HG03469 (cell line): Measurements from ENCODE around the gene CBX1.
A peak's percentile ranks its signal among the peaks of the same experiment; 100 is the strongest.

Source experiments
- ATAC-seq: cut with Tn5 transposase; IDR thresholded peaks from one replicate; pipeline ENCODE4 v1.9.1; 2021; ENCODE audit warnings: mild to moderate bottlenecking, moderate library complexity, moderate number of reproducible peaks; ENCODE audit not compliant: unreplicated experiment

The CBX1 gene

GRCh38 chr17:48101012-48101720 lies at the start of gene CBX1:
Gene CBX1 (minus strand): TSS chr17:48101478. CDS start chr17:48077004, 24,474 bp downstream.
- peak; percentile 84 for ATAC-seq

GRCh38 chr17:48150597-48151001 lies 49.3 kb upstream of the CBX1 start:
- ATAC-seq = no peak

GRCh38 chr17:48149787-48150463 lies 48.6 kb upstream of the CBX1 start:
- no peak for ATAC-seq

GRCh38 chr17:48148854-48149786 lies 47.8 kb upstream of the CBX1 start:
- no peak for ATAC-seq

GRCh38 chr17:48148029-48148770 lies 46.9 kb upstream of the CBX1 start:
- ATAC-seq = no peak

GRCh38 chr17:48144976-48145798 lies 43.9 kb upstream of the CBX1 start:
- ATAC-seq = no peak

GRCh38 chr17:48144231-48144630 lies 43.0 kb upstream of the CBX1 start:
- ATAC-seq = no peak

- no peak for ATAC-seq
Measured at GRCh38 chr17:48143629-48144028, 42.4 kb upstream of the CBX1 start.

GRCh38 chr17:48139944-48140343 lies 38.7 kb upstream of the CBX1 start:
- ATAC-seq = no peak

GRCh38 chr17:48137656-48138055 lies 36.4 kb upstream of the CBX1 start:
- no peak for ATAC-seq

- ATAC-seq = no peak
Measured at GRCh38 chr17:48134912-48135480, 33.7 kb upstream of the CBX1 start.

GRCh38 chr17:48132385-48132784 lies 31.1 kb upstream of the CBX1 start:
- ATAC-seq = no peak

GRCh38 chr17:48131216-48131824 lies 30.0 kb upstream of the CBX1 start:
- ATAC-seq = no peak

- no peak for ATAC-seq
Measured at GRCh38 chr17:48129981-48130380, 28.7 kb upstream of the CBX1 start.

GRCh38 chr17:48128400-48128799 lies 27.1 kb upstream of the CBX1 start:
- no peak for ATAC-seq

GRCh38 chr17:48127371-48128051 lies 26.2 kb upstream of the CBX1 start:
- ATAC-seq = no peak

GRCh38 chr17:48126532-48126850 lies 25.2 kb upstream of the CBX1 start:
- ATAC-seq = no peak

GRCh38 chr17:48125829-48126531 lies 24.7 kb upstream of the CBX1 start:
- ATAC-seq = no peak
